ENCODE measurements around the gene PTH.

DNA sequence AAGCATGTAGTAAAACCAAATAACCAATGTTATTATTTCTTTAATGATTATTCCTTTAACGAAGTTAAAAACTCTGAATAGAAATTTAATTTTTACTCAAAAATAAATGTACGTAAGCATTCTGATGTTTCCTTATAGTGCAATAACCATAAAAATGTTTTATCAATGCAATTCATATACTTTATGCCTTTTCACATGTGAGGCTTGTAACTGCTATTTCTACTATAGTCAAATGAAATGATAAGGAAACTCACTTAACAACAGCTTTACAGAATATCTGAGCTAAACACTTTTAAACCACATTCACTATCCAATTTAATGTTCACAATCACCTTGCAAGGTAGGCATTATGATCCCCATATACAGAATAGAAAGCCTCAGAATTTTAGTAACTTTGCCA is 50.2 kb downstream of the PTH start:
- TF ChIP-seq GATA2 (IDR thresholded peaks at IDR 0.05; ENCODE audit: low read depth, low read length) (no peak), GATA3 (IDR thresholded peaks at IDR 0.05; ENCODE audit: low read depth, low read length) (no peak)

Data from SH-SY5Y (cell line).